NCI-H146 treated with DMSO at 0.1 percent for 48 hours (cell line): ENCODE results near the gene SON.

Source experiments
- DNase-seq: peaks from one replicate; lab custom pipeline; 2025; ENCODE audit not compliant: unreplicated experiment; lab: John Stamatoyannopoulos, UW

SON gene

DNA sequence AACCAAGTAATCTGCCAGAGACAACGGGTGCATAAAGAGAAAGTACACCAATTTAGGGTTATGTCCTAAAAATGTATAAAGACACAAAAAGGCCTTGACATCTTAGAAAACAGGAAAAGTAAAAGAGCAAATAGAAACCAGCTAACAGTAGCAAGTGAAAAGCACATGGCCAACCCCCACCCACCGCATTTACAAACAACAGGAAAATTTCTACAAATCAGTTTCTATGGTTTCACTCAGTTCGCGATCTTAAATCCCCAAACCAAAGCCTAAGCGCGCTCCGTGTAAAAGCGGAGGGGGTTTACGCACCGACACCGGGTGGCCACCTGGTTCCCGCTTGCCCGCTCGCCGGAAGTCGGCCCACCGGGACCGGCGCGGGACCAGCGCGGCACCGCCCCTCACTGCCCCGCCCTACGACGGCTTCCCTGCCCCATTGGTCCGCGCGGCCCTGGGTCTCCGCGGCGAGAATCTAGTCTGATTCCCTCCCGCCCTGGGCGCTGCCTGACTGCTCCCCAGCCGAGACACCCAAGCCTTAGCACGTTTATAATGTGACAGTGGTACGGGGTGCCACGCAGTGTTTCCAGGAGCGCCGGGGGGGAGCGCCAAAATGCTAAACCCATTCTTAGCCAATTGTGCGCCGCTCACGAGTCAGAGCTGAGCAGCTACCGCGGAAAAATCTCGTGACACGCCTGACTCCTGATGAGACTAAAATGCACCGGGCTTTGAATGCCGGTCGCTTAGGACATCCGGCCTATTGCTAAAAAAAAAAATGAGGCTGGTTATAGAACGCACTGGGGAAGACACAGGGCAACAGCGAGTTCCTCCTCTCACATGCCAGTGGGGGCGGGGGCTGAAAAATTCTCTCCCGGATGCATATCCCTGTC lies 840 bp upstream of the SON start, which contains the start of gene GART:
TSS of gene GART (minus strand) at position 362 of the 884 bp plus-strand sequence. CDS start 2,802 bp downstream, outside the sequence.
- peak; percentile 47 for DNase-seq

GRCh38 chr21:33543505-33544129 lies 779 bp downstream of the SON start:
- DNase-seq: no peak

DNA sequence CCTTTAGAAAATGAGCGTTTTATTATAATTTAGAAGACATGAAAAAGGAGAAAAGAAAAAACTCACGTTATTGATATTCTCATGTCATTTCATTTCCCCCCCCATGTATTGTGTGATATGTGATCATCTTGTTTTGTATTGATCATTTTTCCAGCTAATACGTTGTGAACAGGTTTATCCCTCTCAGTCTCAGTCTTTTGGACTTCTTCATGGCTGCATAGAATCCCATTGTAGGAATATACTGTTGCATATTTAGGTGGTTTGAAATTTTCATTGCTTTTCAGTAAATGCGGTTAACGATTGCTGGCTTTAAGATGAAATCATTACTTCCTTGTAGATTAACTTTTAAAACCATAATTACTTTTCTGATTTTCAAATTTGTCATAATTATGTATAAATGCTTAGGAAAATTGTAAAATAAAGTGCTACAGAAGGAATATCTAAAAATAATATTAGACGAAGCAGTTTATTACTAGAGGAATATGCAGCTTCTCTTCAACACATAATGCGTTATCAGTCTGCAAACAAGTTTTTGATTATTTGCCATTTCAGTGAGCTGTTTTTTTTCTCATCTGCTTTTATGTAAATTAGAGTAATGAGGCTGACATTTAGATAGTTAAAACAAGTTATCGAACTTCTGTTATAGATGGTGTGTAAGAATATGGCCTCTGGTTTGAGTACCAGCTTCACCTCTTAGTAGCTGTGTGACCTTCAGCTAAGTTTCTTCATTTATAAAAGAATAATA lies 1.8 kb downstream of the SON start:
- no peak for DNase-seq

DNA sequence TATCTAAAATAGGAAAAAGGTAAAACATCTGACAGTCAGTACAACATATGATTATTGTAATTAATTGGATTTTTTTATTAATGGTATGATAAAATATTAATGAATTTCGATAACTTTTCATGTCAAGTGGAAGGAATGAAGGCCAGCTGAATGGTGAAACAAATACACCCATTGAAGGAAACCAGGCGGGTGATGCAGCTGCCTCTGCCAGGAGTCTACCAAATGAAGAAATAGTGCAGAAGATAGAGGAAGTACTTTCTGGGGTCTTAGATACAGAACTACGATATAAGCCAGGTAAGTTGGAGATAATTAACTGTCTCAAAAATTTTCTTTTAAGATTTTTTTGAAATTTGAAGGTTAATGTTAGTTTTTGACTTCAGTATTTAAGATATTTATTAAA lies 3.2 kb downstream of the SON start:
- DNase-seq: no peak

- no peak for DNase-seq
Observed at GRCh38 chr21:33549848-33550771, 7.3 kb downstream of the SON start.

DNA sequence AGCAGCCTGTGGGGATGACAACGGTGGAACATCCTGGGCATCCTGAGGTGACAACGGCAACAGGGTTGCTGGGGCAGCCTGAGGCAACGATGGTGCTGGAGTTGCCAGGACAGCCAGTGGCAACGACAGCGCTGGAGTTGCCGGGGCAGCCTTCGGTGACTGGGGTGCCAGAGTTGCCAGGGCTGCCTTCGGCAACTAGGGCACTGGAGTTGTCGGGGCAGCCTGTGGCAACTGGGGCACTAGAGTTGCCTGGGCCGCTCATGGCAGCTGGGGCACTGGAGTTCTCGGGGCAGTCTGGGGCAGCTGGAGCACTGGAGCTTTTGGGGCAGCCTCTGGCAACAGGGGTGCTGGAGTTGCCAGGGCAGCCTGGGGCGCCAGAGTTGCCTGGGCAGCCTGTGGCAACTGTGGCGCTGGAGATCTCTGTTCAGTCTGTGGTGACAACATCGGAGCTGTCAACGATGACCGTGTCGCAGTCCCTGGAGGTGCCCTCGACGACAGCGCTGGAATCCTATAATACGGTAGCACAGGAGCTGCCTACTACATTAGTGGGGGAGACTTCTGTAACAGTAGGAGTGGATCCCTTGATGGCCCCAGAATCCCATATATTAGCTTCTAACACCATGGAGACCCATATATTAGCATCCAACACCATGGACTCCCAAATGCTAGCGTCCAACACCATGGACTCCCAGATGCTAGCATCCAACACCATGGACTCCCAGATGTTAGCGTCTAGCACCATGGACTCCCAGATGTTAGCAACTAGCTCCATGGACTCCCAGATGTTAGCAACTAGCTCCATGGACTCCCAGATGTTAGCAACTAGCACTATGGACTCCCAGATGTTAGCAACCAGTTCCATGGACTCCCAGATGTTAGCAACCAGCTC lies 8.2 kb downstream of the SON start:
- DNase-seq: no peak

DNA sequence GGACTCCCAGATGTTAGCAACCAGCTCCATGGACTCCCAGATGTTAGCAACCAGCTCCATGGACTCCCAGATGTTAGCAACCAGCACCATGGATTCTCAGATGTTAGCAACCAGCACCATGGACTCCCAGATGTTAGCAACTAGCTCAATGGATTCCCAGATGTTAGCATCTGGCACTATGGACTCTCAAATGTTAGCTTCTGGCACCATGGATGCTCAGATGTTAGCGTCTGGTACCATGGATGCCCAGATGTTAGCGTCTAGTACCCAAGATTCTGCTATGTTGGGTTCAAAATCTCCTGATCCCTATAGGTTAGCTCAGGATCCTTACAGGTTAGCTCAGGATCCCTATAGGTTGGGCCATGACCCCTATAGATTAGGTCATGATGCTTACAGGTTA lies 8.8 kb downstream of the SON start:
- DNase-seq: no peak

DNA sequence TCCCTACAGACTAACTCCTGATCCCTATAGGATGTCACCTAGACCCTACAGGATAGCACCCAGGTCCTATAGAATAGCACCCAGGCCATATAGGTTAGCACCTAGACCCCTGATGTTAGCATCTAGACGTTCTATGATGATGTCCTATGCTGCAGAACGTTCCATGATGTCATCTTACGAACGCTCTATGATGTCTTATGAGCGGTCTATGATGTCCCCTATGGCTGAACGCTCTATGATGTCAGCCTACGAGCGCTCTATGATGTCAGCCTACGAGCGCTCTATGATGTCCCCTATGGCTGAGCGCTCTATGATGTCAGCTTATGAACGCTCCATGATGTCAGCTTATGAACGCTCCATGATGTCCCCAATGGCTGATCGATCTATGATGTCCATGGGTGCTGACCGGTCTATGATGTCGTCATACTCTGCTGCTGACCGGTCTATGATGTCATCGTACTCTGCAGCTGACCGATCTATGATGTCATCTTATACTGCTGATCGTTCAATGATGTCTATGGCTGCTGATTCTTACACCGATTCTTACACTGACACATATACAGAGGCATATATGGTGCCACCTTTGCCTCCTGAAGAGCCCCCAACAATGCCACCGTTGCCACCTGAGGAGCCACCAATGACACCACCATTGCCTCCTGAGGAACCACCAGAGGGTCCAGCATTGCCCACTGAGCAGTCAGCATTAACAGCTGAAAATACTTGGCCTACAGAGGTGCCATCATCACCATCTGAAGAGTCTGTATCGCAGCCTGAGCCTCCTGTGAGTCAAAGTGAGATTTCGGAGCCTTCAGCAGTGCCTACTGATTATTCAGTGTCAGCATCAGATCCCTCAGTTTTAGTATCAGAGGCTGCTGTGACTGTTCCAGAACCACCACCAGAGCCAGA lies 9.5 kb downstream of the SON start:
- DNase-seq: no peak

GRCh38 chr21:33552999-33553598 lies 10.3 kb downstream of the SON start:
- no peak for DNase-seq

GRCh38 chr21:33554236-33554981 lies 11.6 kb downstream of the SON start:
- DNase-seq: no peak

- no peak for DNase-seq
Observed at GRCh38 chr21:33554982-33555344, 12.1 kb downstream of the SON start.

- no peak for DNase-seq
Observed at GRCh38 chr21:33557447-33557846, 14.6 kb downstream of the SON start.

GRCh38 chr21:33558777-33559421 lies 16.1 kb downstream of the SON start:
- DNase-seq: no peak

DNA sequence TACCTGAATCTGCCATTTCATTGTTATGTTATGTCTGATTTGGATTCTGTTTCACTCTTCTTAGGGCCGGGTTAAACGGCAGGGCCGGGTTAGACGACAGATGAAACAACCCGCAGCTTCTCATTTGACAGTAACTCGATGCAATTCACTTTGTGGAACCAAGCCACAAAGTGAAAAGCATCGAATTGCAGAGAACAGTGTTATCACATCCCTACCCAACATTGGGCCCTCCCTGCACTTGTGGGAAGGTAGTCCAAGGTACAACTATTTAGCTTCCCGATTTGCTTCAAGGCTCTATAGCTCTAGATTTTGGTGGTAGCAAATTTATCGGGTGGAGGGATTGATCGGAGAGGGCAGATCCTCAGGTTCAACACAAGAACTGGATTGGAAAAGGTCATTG lies 17.0 kb downstream of the SON start:
- DNase-seq: no peak

- DNase-seq: no peak
Observed at GRCh38 chr21:33560965-33561364, 18.1 kb downstream of the SON start.

GRCh38 chr21:33561373-33561772 lies 18.5 kb downstream of the SON start:
- no peak for DNase-seq

GRCh38 chr21:33562389-33562788 lies 19.6 kb downstream of the SON start:
- DNase-seq: no peak
